ENCODE data around the gene SRRM5. TPM values are rescaled to one million over a fixed set of nuclear protein-coding genes. Genes with fewer than 3 reads are reported as not detected.

Gene SRRM5
- total RNA-seq, 1 donor from 2014 or later, result 0.23 TPM

DNA sequence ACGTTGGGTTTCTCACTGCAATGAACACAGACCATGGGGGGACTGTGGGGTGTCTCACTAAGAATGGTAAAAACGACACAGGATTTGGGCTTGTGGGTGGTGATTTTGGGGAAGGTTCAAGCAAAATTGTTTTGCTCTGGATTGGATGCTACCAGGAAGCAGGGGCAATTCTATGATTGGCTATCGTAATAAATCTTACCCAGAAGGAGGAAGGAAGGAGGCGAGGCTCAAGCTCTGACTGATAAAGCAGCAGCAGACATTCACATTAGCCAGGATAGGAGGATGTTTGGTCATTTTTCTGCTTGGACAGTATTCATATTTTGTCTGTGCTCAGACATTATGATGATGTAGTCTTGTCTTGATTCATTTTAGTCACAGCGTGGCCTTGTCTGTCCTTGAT, 14.0 kb upstream of the SRRM5 start:
- Mint-ChIP-seq H3K27ac (ENCODE audit: unreplicated experiment) (no peak overlapping the region), H3K27me3 (ENCODE audit: low read depth, unreplicated experiment) (no peaks in the 10 kb centered on the region), H3K4me3 (ENCODE audit: unreplicated experiment) (peak overlapping the region; percentile 100), H3K36me3 (ENCODE audit: low read depth, unreplicated experiment) (peaks cover 2% of the 10 kb centered on the region), H3K9me3 (ENCODE audit: unreplicated experiment) (no peaks in the 10 kb centered on the region), H3K4me1 (ENCODE audit: low read depth, unreplicated experiment) (peaks cover 20% of the 10 kb centered on the region)
- no peak for DNase-seq (ENCODE audit: low read depth)
- H2AFZ ChIP-seq (ENCODE audit: low read depth, low read length), result no peak overlapping the region
- no peaks in the 10 kb centered on the region for H3K9me3 ChIP-seq (ENCODE audit: insufficient read depth, low read depth, low read length)
- no peaks in the 10 kb centered on the region for H3K36me3 ChIP-seq (ENCODE audit: insufficient read depth, low read length)
- TF ChIP-seq EZH2 (IDR thresholded peaks at IDR 0.05; ENCODE audit: insufficient read depth, low read length), result no peak
- TF ChIP-seq, protein P1, sequence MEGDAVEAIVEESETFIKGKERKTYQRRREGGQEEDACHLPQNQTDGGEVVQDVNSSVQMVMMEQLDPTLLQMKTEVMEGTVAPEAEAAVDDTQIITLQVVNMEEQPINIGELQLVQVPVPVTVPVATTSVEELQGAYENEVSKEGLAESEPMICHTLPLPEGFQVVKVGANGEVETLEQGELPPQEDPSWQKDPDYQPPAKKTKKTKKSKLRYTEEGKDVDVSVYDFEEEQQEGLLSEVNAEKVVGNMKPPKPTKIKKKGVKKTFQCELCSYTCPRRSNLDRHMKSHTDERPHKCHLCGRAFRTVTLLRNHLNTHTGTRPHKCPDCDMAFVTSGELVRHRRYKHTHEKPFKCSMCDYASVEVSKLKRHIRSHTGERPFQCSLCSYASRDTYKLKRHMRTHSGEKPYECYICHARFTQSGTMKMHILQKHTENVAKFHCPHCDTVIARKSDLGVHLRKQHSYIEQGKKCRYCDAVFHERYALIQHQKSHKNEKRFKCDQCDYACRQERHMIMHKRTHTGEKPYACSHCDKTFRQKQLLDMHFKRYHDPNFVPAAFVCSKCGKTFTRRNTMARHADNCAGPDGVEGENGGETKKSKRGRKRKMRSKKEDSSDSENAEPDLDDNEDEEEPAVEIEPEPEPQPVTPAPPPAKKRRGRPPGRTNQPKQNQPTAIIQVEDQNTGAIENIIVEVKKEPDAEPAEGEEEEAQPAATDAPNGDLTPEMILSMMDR (IDR thresholded peaks at IDR 0.05; ENCODE audit: insufficient read depth, low read depth, low read length), result no peak
- no peak for FAIRE-seq
- H3K4me1 ChIP-seq (ENCODE audit: insufficient read depth, low read length), result peaks cover 28% of the 10 kb centered on the region
- H3K9ac ChIP-seq (ENCODE audit: low read length), result peak overlapping the region; percentile 97
- peaks cover 63% of the 10 kb centered on the region for H3K79me2 ChIP-seq (ENCODE audit: insufficient read depth, low read length)
- H3K27ac ChIP-seq (ENCODE audit: low read depth, low read length), result no peak overlapping the region
- H3K4me3 ChIP-seq (ENCODE audit: insufficient read depth, low read depth, low read length), result peak overlapping the region; percentile 85
- peak overlapping the region; percentile 94 for H3K4me2 ChIP-seq (ENCODE audit: low read length)
- peaks cover 23% of the 10 kb centered on the region for H4K20me1 ChIP-seq (ENCODE audit: insufficient read depth, low read length)
- H3K27me3 ChIP-seq (ENCODE audit: insufficient read depth, low read length), result no peaks in the 10 kb centered on the region

GRCh38 chr19:43598445-43599240, 13.2 kb upstream of the SRRM5 start:
- no peaks in the 10 kb centered on the region for H3K36me3 ChIP-seq (ENCODE audit: insufficient read depth, low read length)
- H3K4me2 ChIP-seq (ENCODE audit: low read length), result peak overlapping the region; percentile 94
- H3K4me1 ChIP-seq (ENCODE audit: insufficient read depth, low read length), result peaks cover 26% of the 10 kb centered on the region
- peaks cover 18% of the 10 kb centered on the region for H4K20me1 ChIP-seq (ENCODE audit: insufficient read depth, low read length)
- H3K27ac ChIP-seq (ENCODE audit: low read depth, low read length), result no peak overlapping the region
- TF ChIP-seq, protein P1 (IDR thresholded peaks at IDR 0.05; ENCODE audit: insufficient read depth, low read depth, low read length), result no peak
- no peak for TF ChIP-seq EZH2 (IDR thresholded peaks at IDR 0.05; ENCODE audit: insufficient read depth, low read length)
- H3K27ac Mint-ChIP-seq (ENCODE audit: unreplicated experiment), result no peak overlapping the region
- H3K4me3 ChIP-seq (ENCODE audit: insufficient read depth, low read depth, low read length), result no peak overlapping the region
- H3K27me3 Mint-ChIP-seq (ENCODE audit: low read depth, unreplicated experiment), result no peaks in the 10 kb centered on the region
- no peaks in the 10 kb centered on the region for H3K36me3 Mint-ChIP-seq (ENCODE audit: low read depth, unreplicated experiment)
- H3K4me3 Mint-ChIP-seq (ENCODE audit: unreplicated experiment), result peak overlapping the region; percentile 100
- DNase-seq (ENCODE audit: low read depth) (no peak), FAIRE-seq (no peak)
- peaks cover 16% of the 10 kb centered on the region for H3K4me1 Mint-ChIP-seq (ENCODE audit: low read depth, unreplicated experiment)
- no peaks in the 10 kb centered on the region for H3K9me3 Mint-ChIP-seq (ENCODE audit: unreplicated experiment)
- peak overlapping the region; percentile 97 for H3K9ac ChIP-seq (ENCODE audit: low read length)
- H2AFZ ChIP-seq (ENCODE audit: low read depth, low read length), result no peak overlapping the region
- H3K9me3 ChIP-seq (ENCODE audit: insufficient read depth, low read depth, low read length), result no peaks in the 10 kb centered on the region
- no peaks in the 10 kb centered on the region for H3K27me3 ChIP-seq (ENCODE audit: insufficient read depth, low read length)
- peaks cover 55% of the 10 kb centered on the region for H3K79me2 ChIP-seq (ENCODE audit: insufficient read depth, low read length)
